T-helper 9 cell (primary cell): ENCODE data around the gene ERP44.
"Not testable (repeated sequence)": the region's sequence is repeated elsewhere in the genome, so short reads cannot be mapped to it uniquely, and the experiment has no call there.

ENCODE experiments used
- DNase-seq: peaks from one replicate; pipeline ENCODE4 v3.0.0-alpha.2; 2020

ERP44 gene

GRCh38 chr9:99998866-99999265 is 99.9 kb downstream of the ERP44 start:
- no peak for DNase-seq

- DNase-seq, result no peak
Observed at GRCh38 chr9:99998266-99998665, 100.5 kb downstream of the ERP44 start.

GRCh38 chr9:99990508-99990907 is 108.3 kb downstream of the ERP44 start:
- not testable (repeated sequence) for DNase-seq

- no peak for DNase-seq
Observed at GRCh38 chr9:99986642-99987041, 112.2 kb downstream of the ERP44 start.

- no peak for DNase-seq
Observed at GRCh38 chr9:99980598-99980997, 118.2 kb downstream of the ERP44 start.

GRCh38 chr9:99978221-99978620 is 120.6 kb downstream of the ERP44 start:
- no peak for DNase-seq

- DNase-seq, result no peak
Observed at GRCh38 chr9:99977033-99977792, 121.6 kb downstream of the ERP44 start.

- DNase-seq, result no peak
Observed at GRCh38 chr9:99973455-99973854, 125.3 kb downstream of the ERP44 start.

- no peak for DNase-seq
Observed at GRCh38 chr9:99971410-99971809, 127.4 kb downstream of the ERP44 start.

- no peak for DNase-seq
Observed at GRCh38 chr9:99970481-99970880, 128.3 kb downstream of the ERP44 start.

- DNase-seq, result no peak
Observed at GRCh38 chr9:99967457-99967856, 131.3 kb downstream of the ERP44 start.

GRCh38 chr9:99966716-99967115 is 132.1 kb downstream of the ERP44 start:
- DNase-seq, result no peak

- DNase-seq, result no peak
Observed at GRCh38 chr9:99966001-99966400, 132.8 kb downstream of the ERP44 start.

GRCh38 chr9:99964336-99964735 is 134.5 kb downstream of the ERP44 start:
- DNase-seq, result no peak

GRCh38 chr9:99962680-99963261 is 136.0 kb downstream of the ERP44 start:
- no peak for DNase-seq

- no peak for DNase-seq
Observed at GRCh38 chr9:99955606-99956005, 143.2 kb downstream of the ERP44 start.

GRCh38 chr9:99954819-99955218 is 144.0 kb downstream of the ERP44 start:
- DNase-seq, result no peak

GRCh38 chr9:99953861-99954507 is 144.8 kb downstream of the ERP44 start:
- DNase-seq, result no peak

- no peak for DNase-seq
Observed at GRCh38 chr9:99948896-99949295, 149.9 kb downstream of the ERP44 start.

GRCh38 chr9:99948482-99948881 is 150.3 kb downstream of the ERP44 start:
- no peak for DNase-seq

GRCh38 chr9:99947395-99947794 is 151.4 kb downstream of the ERP44 start:
- DNase-seq, result no peak

GRCh38 chr9:99936947-99937587 is 161.7 kb downstream of the ERP44 start:
- no peak for DNase-seq

GRCh38 chr9:99931155-99931840 is 167.5 kb downstream of the ERP44 start:
- DNase-seq, result no peak
